HFFc6 (cell line): ENCODE measurements around the gene PCAT7. TPM values are rescaled to one million over a fixed set of nuclear protein-coding genes. Genes with fewer than 3 reads are reported as not detected.

ENCODE experiments used
- total RNA-seq, 6 experiments: library from RNA; stranded (reverse); fragmentation: NEBNext Ultra II Directional; extraction: Animal tissue kit (Norgen Biotek cat#: 25700); gene quantifications; 2 replicates in 1 of 6; 3 replicates in 5 of 6; pipeline ENCODE4 v1.2.3, GENCODE V29; 2021

The PCAT7 gene
- total RNA-seq, 6 experiments from 2014 or later: not detected

Other genes starting within 250 kb of the PCAT7 start
- not detected for gene NUTM2F, start 226.4 kb upstream of the PCAT7 start, total RNA-seq
- gene FBP2, start 38.7 kb downstream of the PCAT7 start, total RNA-seq: not detected
- not detected for gene FBP1, start 84.4 kb downstream of the PCAT7 start, total RNA-seq
- 10 to 100 TPM; 32.2 to 46.6 (median 36.3) TPM for gene AOPEP, start 171.6 kb downstream of the PCAT7 start, total RNA-seq